ENCODE data around the gene MAPKAP1.

MAPKAP1 gene

DNA sequence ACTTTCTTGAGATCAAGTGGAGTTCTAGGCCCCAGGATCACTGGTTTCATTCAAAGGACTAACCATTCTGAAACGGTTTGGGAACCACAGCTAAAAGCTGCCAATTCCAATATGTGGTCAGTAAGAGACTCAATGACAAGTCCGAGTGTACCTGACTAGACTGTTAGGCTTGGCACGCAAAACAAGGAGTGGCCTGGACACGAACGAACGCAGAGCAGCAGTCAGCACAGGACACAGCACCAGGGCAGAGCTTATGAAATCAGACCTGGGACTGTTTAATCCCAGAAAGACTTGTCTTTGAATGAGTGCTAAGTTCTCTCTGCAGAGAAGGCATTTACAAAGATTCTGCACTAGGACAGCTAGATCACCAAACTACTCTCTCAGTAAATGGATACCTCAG is 231.6 kb downstream of the MAPKAP1 start:
- FAIRE-seq = no peak

- no peak for FAIRE-seq
Observed at GRCh38 chr9:125472926-125473701, 233.9 kb downstream of the MAPKAP1 start.

- FAIRE-seq = no peak
Observed at GRCh38 chr9:125472562-125472925, 234.5 kb downstream of the MAPKAP1 start.

DNA sequence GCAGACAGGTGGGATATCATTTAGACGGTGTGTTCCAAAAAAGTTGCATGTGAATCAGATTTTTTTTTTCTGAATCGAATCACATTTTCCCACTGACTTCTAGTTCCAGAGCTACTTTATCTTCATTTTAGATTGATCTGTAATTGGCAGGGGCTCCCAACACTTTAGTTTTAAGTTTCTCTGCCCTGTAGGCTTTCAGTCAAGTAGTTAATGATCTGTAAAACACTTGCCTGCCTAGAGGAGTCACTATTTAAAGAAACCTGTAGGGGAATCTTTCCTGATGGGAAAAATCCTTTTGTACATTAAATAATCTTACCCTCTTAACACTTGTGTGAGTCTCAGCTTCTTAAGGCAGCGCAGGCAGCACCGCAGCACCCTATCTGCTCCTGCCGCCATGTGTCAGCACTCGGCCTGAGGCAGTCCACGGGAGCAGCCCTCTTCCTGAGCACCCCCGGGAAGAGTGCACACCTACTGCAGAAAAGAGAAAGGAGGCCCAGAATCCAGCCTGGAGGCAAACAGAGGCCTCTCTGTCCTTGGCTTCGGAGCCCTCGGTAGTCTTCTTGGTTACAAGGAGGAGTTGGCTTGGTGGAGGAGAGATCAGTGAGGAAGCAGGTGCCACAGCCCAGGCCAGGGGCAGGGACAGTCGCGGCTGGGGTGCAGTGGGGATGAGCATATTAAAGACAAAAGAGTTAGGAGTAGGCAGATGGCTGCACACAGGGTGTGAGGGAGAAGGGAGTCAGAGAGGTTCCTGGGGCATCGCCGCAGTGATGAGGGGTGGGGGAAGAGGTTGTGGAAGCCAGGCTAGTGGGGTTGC is 236.0 kb downstream of the MAPKAP1 start:
- no peak for FAIRE-seq

- FAIRE-seq = no peak
Observed at GRCh38 chr9:125470189-125470588, 236.8 kb downstream of the MAPKAP1 start.

DNA sequence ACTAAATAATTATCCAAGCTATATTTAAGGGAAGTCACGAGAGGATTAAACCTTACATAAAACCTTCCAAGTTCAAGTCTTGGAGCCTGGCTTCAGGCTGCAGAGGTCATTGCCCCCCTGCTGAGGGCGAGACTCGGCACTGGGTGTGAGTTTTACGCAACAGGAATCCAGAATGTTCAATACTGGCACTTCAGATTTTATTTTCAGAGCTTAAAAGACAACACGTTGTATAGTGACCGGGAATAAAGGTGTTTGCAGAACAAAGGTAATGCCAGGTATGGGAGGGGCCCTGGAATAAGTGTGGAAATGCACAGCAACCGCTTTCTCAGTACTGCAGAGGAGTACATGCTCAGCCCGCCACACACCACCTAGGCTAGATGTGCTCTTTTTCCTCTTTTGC is 238.4 kb downstream of the MAPKAP1 start:
- no peak for FAIRE-seq

DNA sequence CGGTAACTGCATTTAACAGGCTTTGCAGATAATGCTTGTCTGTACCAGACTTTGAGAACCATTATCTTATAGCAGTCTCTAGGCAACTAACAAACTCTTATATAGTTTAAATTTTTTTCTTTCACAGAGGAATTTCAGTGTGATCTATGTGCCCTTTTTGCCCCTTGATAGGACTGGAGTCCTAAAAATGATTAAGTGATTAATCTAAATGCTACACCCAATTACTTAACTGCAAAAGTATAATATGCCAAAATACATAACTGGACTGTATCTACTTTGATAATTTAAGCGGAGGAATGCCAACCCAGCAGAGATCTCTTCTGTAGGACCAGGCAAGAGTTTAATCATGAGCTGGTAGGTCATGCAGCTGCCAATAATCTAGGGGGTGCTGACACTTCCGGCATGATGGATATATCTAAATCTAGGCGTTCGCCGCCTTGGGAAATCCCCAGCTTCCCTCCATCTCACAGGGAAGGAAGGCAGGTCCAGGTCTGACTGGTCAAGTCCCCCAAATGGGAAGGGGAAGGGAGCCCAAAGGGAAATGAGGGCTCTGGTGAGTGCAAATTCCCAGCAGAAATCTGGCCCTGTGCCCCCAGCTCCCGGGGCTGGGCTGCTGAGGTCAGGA is 239.8 kb downstream of the MAPKAP1 start:
- FAIRE-seq = no peak

GRCh38 chr9:125466411-125466810 is 240.6 kb downstream of the MAPKAP1 start:
- FAIRE-seq = no peak

GRCh38 chr9:125464591-125465385 is 242.2 kb downstream of the MAPKAP1 start:
- no peak for FAIRE-seq

DNA sequence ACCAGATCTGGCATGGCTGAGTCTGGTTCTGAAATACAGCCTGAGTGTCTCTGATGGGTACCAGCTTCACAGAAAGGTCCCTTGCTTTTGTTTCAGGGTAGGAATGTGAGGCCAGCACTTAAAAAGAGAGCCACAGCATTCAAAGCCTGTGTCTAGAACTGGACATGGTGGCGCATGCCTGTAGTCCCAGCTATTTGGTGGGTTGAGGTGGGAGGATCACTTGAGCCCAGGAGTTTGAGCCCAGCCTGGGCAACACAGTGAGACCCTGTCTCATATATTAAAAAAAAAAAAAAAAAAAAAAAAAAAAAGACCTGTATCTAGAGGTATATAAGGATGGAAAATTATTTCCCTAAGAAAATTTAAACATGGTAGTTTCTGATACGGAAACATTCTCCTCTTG is 243.1 kb downstream of the MAPKAP1 start:
- no peak for FAIRE-seq

DNA sequence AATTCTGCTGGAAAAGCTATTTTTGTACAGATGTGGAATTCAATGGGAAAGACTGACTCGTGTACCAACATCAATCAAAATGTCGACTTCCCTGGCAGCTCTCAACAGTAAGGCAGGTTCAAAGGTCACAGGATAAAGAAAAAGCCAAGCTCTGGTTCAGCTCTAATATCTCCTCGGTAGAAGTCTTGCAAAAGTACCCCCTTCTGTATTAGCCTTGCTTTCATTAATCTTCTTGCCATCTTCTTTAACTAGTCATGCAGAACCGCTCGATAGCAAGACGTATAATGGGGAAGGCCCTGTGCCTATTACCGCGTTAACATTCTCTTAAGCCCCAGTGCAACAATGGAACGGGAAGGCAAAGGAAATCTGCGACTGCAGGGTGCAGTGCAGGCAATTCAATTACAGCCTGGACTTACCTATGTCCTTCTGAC is 244.1 kb downstream of the MAPKAP1 start:
- FAIRE-seq = no peak

GRCh38 chr9:125461636-125462190 is 245.3 kb downstream of the MAPKAP1 start:
- FAIRE-seq = no peak

GRCh38 chr9:125460883-125461635 is 245.9 kb downstream of the MAPKAP1 start:
- no peak for FAIRE-seq

GRCh38 chr9:125460346-125460745 is 246.7 kb downstream of the MAPKAP1 start:
- no peak for FAIRE-seq

DNA sequence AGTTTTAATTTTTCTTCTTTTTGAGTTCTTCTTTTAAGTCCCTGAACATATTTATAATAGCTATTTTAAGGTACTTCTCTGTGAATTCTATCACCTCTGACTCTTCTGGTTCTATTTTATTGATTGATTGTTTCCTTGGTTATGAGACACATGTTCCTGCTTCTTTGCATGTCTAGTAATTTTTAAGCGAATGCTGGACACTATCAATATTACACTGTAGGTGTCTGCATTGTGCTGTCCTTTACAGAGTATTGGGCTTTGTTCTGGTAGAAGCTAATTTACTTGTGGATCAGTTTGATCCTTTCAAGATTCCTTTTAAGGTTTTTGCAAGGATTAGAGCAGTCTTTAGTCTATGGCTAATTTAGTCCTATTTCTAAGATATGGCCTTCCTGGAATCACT is 249.7 kb downstream of the MAPKAP1 start:
- FAIRE-seq = no peak

DNA sequence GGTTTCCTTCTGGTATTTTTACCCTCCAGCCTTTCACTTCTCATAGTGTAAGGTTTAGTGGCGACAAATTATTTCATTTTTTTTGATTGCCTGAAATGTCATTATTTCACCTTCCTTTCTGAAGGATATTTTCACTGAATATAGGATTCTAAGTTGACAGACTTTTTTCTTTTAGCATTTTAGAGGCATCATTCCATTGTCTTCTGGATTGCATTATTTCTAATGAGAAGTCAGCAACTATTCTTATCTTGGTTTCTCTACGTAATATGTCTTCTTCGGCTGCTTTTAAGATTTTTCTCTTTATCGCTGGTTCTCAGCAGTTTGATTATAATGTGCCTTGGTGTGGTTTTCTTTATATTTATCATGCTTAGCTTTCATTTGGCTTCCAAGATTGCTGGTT is 251.1 kb downstream of the MAPKAP1 start:
- FAIRE-seq = no peak

DNA sequence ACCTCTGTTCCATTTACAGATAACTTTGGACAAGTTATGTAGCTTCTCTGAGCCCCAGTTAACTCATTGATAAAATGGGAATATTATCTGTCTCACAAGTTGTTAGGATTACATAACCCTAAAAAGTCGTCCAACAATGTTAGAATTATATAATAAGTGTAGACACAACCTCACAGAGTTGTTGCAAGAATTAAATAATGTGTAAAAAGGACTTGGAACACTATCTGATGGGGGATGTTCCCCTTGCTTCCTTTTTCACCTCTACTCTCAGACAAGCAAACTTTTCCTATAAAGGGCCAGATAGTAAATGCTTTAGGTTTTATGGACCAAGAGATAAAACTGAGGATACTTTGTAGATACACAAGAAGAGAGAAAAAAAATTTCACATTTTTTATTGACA is 251.9 kb downstream of the MAPKAP1 start:
- no peak for FAIRE-seq

DNA sequence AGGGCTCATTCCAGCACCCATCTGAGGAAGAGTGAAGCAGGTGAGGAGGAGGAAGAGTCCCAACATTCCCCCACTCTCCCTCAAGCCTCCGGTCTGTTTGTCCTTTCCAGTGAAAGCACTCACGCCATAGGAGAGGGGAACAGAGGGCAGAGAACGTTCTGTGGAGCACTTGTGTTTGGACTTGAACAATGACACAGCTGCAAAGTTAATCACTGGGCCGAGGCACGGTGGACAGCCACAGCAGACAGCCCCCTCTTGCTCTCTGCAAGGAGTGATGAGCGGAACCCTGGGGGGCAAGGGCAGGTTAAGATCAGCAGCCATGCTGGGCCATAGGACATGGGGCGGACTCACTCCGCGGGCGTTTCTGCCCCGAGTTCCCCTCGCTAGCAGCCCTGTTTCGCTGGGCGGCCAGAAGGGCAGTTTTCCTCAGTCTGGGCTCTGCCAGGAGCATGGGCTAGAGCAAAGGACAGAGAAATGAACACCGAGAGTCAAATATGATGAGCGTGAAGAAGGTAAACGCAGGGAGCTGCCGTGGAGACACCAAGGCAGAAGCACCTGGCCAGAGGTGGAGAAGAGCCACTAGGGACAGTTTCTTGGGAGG is 259.7 kb downstream of the MAPKAP1 start:
- FAIRE-seq = no peak

DNA sequence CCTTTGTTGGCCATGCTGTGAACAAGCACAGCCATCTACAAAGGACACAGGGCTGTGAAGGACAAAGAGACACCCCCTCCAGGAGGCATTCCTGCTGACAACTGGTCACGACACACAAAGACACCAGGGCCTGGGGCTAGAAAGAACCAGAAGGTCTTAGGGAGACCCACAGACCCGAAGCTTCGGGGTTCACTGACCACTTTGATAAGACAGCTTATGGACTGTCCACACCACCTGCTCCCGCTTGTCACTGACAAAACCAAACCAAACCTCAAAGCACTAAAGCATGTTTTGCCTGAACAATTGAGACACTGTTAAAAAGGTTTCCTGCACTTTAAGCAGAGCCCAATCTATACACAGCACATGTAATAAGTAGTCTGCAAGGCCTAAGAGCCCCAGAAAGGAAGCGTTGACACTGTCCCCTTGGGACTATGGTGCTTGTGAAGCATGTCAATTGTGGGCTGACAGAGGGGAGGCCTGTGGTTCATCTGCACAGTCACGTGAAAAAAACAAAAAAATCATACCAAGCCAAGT is 260.4 kb downstream of the MAPKAP1 start:
- FAIRE-seq = no peak

DNA sequence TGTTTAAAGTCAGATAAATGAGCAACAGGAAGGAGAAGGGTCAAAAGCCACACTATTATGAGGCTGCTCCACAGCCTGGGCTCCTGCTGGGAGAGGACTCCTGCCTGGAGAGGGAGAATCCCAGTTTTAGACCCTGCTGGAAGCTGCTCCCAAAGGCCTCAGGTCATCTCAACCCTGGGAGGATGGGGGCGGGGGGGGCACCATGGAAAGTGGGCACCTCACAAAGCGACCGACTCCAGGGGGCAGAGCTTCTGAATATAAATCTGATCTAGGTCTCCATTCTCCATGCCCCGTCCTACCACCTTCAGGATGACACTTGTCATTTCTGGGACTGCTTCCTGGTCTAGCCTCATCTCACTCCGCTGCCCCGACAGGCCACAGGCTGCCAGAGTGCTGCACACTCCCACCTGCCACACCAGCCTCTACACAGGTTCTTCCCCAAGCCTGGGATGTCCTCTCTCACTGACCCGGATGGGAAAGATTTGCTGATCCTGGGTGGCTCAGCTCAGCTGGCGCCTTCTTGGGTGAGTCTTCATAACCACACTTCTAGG is 262.0 kb downstream of the MAPKAP1 start:
- FAIRE-seq = no peak

DNA sequence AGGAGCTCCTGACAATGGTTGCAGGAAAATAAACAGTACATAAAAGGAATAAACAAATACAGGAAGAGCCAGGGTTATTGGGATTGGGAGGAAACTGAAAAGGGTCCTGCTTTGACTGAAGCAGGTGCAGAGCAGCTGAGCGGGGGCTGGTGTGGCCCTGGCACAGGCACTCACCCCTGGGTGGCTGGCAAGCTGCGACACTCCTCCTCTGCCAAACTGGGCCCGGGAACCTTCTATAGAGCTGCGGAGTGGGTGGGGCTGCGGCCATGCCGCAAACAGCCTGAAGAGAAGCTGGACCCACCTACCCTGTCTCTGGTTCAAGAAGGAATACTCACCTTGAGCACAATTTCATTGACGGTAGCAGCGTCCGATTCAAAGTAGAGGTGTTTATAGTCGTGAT is 262.8 kb downstream of the MAPKAP1 start:
- FAIRE-seq = no peak

Measured in A204.1 (cell line).